Progenitor cell of endocrine pancreas (in vitro differentiated cells): ENCODE data around the gene PPIL6. TPM values are rescaled to one million over a fixed set of nuclear protein-coding genes. Genes with fewer than 3 reads are reported as not detected.
A peak's percentile ranks its signal among the peaks of the same experiment; 100 is the strongest.

Experiments
- DNase-seq: peaks from one replicate; pipeline ENCODE4 v3.0.0; 2021; ENCODE audit warnings: low spot score; ENCODE audit not compliant: unreplicated experiment
- H3K27ac Mint-ChIP-seq: 2 replicates; pipeline ENCODE4 v1.8.0; 2021; ENCODE audit warnings: mild to moderate bottlenecking, moderate library complexity, mixed read lengths
- H3K27me3 Mint-ChIP-seq: 2 replicates; pipeline ENCODE4 v1.8.0; 2021; ENCODE audit warnings: mixed read lengths
- H3K36me3 Mint-ChIP-seq: 2 replicates; pipeline ENCODE4 v1.8.0; 2022; ENCODE audit warnings: mixed read lengths; ENCODE audit not compliant: insufficient read depth
- H3K4me1 Mint-ChIP-seq: 2 replicates; pipeline ENCODE4 v1.8.0; 2021; ENCODE audit warnings: low read depth, mixed read lengths
- H3K4me3 Mint-ChIP-seq: 2 replicates; pipeline ENCODE4 v1.8.0; 2021; ENCODE audit warnings: low read depth, mild to moderate bottlenecking, moderate library complexity, mixed read lengths
- H3K9me3 Mint-ChIP-seq: 2 replicates; pipeline ENCODE4 v1.8.0; 2021; ENCODE audit warnings: low read depth, mixed read lengths
- CTCF ChIP-seq: fragments of 200-600 bp; sonication (generic); IDR thresholded peaks from one replicate; pipeline ENCODE4 v1.5.0; 2021; ENCODE audit warnings: antibody characterized with exemption, mild to moderate bottlenecking; ENCODE audit not compliant: unreplicated experiment
- total RNA-seq: library from RNA; stranded (reverse); gene quantifications from 2 replicates; pipeline ENCODE4 v1.2.1, GENCODE V29; 2021

The PPIL6 gene
- total RNA-seq, 1 donor from 2014 or later: 7.9 TPM

DNA sequence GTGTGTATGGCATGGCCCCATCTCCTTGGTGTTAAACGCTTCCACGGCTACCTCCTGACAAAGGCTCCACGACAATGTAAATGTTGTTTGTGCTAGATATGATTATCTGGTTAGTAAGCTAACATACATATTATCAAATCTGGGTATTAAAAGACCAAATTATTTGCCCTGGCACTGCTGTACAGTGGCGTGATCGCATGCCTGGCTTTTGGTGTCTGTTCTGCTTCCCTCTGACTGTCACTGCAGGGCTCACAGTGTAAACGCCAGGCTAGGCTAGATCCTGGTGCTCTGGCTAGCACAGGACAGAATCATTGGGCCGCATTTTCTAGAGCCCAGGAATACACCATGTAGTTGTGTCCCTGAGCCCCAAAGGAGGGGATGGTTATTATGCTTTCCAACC, 96.9 kb downstream of the PPIL6 start:
- peaks cover 12% of the 10 kb centered on the region for H3K4me1 Mint-ChIP-seq
- no peak for DNase-seq
- H3K9me3 Mint-ChIP-seq: no peaks in the 10 kb centered on the region
- no peak for TF ChIP-seq CTCF
- H3K36me3 Mint-ChIP-seq: no peaks in the 10 kb centered on the region
- no peaks in the 10 kb centered on the region for H3K27me3 Mint-ChIP-seq
- H3K4me3 Mint-ChIP-seq: no peak overlapping the region
- peak overlapping the region; percentile 70 for H3K27ac Mint-ChIP-seq

GRCh38 chr6:109342911-109343310, 97.5 kb downstream of the PPIL6 start:
- no peak overlapping the region for H3K4me3 Mint-ChIP-seq
- H3K9me3 Mint-ChIP-seq: no peaks in the 10 kb centered on the region
- no peaks in the 10 kb centered on the region for H3K36me3 Mint-ChIP-seq
- H3K27me3 Mint-ChIP-seq: no peaks in the 10 kb centered on the region
- no peak for DNase-seq
- H3K4me1 Mint-ChIP-seq: peaks cover 12% of the 10 kb centered on the region
- no peak for TF ChIP-seq CTCF
- no peak overlapping the region for H3K27ac Mint-ChIP-seq

DNA sequence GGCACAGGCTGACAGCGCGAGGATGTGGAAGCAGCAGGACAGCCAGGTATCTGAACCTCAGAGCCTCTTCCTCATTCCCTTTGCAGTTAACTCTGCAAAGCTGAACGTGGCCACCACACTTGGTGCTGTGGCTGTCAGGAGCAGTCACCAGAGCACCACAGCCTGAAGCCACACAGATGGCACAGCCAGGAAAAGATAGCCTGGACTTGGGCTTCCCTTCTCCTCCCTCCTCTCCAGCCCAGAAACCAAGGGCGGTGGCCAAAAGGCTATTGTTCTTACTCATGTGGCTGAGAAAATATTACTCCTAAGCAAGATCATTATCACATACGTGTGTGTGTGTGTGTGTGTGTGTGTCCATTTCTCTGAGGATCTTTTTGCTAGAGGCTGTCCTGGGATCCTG, 97.9 kb downstream of the PPIL6 start:
- TF ChIP-seq CTCF: no peak
- Mint-ChIP-seq H3K4me1 (peaks cover 12% of the 10 kb centered on the region), H3K9me3 (no peaks in the 10 kb centered on the region), H3K36me3 (no peaks in the 10 kb centered on the region), H3K4me3 (no peak overlapping the region), H3K27ac (no peak overlapping the region), H3K27me3 (no peaks in the 10 kb centered on the region)
- DNase-seq: no peak

DNA sequence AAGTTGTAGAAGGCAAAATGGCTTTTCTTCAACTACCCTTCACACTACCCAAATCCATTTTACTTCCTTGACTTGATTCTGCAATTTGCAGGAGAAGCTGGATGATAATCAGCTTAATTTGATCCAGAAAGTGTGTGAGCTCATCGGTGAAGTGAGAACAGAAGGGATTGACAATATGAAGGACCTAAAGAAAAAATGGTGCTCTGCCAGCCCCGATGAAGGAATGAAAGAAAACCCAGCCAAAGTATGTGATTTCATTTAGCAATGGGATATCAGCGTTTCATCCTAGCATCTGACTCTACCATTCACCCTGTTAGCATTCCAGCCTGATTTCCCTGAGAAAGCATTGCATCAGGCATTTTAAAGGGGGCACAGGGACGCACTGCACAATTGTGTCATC, 99.6 kb downstream of the PPIL6 start:
- H3K9me3 Mint-ChIP-seq: no peaks in the 10 kb centered on the region
- H3K4me3 Mint-ChIP-seq: no peak overlapping the region
- H3K27ac Mint-ChIP-seq: no peak overlapping the region
- H3K27me3 Mint-ChIP-seq: no peaks in the 10 kb centered on the region
- no peaks in the 10 kb centered on the region for H3K36me3 Mint-ChIP-seq
- H3K4me1 Mint-ChIP-seq: peaks cover 12% of the 10 kb centered on the region
- DNase-seq: no peak
- no peak for TF ChIP-seq CTCF

Other genes starting within 250 kb of the PPIL6 start
- 258 and 262 TPM in 2 replicates for gene CD164, start 58.2 kb downstream of the PPIL6 start, total RNA-seq
- gene SMPD2, start 96 bp upstream of the PPIL6 start, total RNA-seq: 13.6 and 17.5 TPM in 2 replicates
- gene MICAL1, start 15.1 kb upstream of the PPIL6 start, total RNA-seq: 101 and 102 TPM in 2 replicates
- gene ZBTB24, start 42.6 kb upstream of the PPIL6 start, total RNA-seq: 10.8 and 11.4 TPM in 2 replicates